IPS DF 6.9 (cell line): Measurements from ENCODE around the gene XRCC4.

ENCODE experiments used
- DNase-seq: peaks from one replicate; pipeline ENCODE4 v3.0.0-alpha.2; 2013; ENCODE audit warnings: low read depth, low spot score
- H3K27ac ChIP-seq: one replicate; pipeline ENCODE4 v1.5.1; 2013; ENCODE audit warnings: low read length, control low read depth
- H3K27me3 ChIP-seq: 2 replicates; pipeline ENCODE4 v1.6.1; 2013; ENCODE audit warnings: mild to moderate bottlenecking, low read length; ENCODE audit not compliant: control insufficient read depth, insufficient read depth
- H3K36me3 ChIP-seq: 2 replicates; pipeline ENCODE4 v1.6.1; 2013; ENCODE audit warnings: low read length; ENCODE audit not compliant: control insufficient read depth, insufficient read depth
- H3K4me1 ChIP-seq: 2 replicates; pipeline ENCODE4 v1.6.1; 2013; ENCODE audit warnings: low read length; ENCODE audit not compliant: control insufficient read depth, insufficient read depth
- H3K4me3 ChIP-seq: 2 replicates; pipeline ENCODE4 v1.5.1; 2013; ENCODE audit warnings: mild to moderate bottlenecking, low read length
- H3K9me3 ChIP-seq: 2 replicates; pipeline ENCODE4 v1.6.1; 2013; ENCODE audit warnings: low read length, inconsistent platforms; ENCODE audit not compliant: control insufficient read depth, insufficient read depth
- WGBS: extraction: QIAGEN DNeasy Blood & Tissue Kit; methylation state at CpG from one replicate; pipeline ENCODE4 v1.1.7; 2013; ENCODE audit warnings: mixed read lengths, missing lambda C conversion rate; ENCODE audit not compliant: insufficient read length, insufficient coverage; 5-methylcytosine and 5-hydroxymethylcytosine counted together

Gene XRCC4

DNA sequence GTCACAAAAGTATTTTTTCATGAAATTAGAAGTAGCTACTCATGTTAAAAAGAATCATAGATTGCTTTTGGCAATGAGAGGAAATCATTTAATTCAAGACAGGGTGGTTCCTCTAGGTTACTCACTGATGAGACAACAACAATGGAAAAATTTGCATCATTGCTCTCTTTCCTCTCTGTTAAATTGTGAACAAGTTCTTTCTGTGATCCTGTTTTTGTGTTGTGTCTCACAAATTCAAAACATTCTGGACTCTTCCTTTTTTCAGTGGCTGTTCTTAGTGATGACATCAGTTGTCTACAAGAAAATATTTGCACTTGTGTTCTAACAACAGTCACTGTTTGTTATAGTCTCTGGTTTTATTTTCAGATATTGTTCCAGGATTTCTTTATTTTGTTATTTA lies 95.3 kb downstream of the XRCC4 start:
- Histone ChIP-seq H3K9me3 (no peaks in the 10 kb centered on the region), H3K4me3 (no peak overlapping the region), H3K27ac (no peak overlapping the region), H3K4me1 (no peaks in the 10 kb centered on the region), H3K36me3 (no peaks in the 10 kb centered on the region), H3K27me3 (no peaks in the 10 kb centered on the region)
- DNase-seq: no peak

DNA sequence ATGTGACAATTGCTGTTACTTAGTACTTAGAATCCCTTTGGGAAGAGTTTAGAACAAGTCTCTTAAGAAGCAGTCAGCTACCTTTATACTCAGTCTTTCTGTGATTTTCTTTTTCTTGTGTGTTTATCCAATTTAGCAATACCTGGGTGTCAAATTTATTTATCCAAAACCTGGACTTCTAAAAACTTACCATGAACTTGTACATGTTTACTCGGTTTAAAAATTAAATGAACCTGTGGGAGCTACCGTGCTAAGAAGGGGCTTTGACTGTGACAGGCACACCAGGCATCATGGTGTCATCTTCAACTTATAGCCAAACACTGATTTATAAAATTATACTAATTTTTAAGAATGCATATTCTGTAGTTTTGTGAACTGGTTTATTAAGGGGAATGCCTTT lies 96.5 kb downstream of the XRCC4 start:
- Histone ChIP-seq H3K27me3 (no peaks in the 10 kb centered on the region), H3K4me3 (no peak overlapping the region), H3K27ac (no peak overlapping the region), H3K9me3 (no peaks in the 10 kb centered on the region), H3K4me1 (no peaks in the 10 kb centered on the region), H3K36me3 (no peaks in the 10 kb centered on the region)
- no CpG with 5 or more reads among the region's 2 CpGs for WGBS
- no peak for DNase-seq

DNA sequence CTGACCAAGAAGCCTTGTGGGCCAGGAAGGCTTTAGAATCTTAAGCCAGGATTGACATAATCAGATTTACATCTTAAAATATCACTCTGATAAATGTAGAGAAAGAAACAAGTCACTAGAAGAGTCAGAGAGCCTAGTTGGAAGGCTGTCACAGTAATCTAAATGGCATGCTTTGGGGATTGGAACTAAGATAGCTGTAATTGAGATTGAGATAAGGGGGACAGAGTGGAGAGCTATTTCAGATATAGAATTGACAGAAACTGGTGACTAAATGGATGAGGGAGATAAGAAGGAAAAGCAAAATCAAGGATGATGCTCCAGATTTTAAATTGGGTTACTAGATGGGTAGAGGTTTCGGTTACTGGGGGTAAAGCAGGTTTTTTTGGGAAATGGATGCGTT lies 100.5 kb downstream of the XRCC4 start:
- Histone ChIP-seq H3K27me3 (no peaks in the 10 kb centered on the region), H3K4me1 (no peaks in the 10 kb centered on the region), H3K4me3 (no peak overlapping the region), H3K36me3 (no peaks in the 10 kb centered on the region), H3K9me3 (no peaks in the 10 kb centered on the region), H3K27ac (no peak overlapping the region)
- 100% methylated on average over 2 of the region's 2 CpGs for WGBS
- no peak for DNase-seq

DNA sequence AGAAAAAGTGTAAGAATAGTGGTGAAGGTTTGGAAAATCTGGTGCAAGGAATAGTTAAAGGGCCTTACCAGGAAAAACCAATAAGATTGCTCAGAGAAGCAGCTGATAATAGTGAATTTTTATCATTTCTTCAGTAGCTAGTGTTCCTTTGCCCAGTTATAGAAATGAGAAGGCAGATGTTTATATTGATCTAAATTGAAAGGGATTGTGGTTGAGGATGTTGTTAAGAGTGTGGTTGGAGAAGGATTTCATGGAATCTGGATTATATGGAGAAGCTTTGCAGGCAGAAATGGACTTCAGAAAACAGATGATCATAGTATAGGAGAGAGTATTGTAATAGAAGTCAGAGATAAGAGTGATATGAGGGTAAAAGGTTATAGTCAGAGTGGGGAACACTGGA lies 102.6 kb downstream of the XRCC4 start:
- Histone ChIP-seq H3K36me3 (no peaks in the 10 kb centered on the region), H3K27me3 (no peaks in the 10 kb centered on the region), H3K4me1 (no peaks in the 10 kb centered on the region), H3K9me3 (no peaks in the 10 kb centered on the region), H3K27ac (no peak overlapping the region), H3K4me3 (no peak overlapping the region)
- DNase-seq: no peak

DNA sequence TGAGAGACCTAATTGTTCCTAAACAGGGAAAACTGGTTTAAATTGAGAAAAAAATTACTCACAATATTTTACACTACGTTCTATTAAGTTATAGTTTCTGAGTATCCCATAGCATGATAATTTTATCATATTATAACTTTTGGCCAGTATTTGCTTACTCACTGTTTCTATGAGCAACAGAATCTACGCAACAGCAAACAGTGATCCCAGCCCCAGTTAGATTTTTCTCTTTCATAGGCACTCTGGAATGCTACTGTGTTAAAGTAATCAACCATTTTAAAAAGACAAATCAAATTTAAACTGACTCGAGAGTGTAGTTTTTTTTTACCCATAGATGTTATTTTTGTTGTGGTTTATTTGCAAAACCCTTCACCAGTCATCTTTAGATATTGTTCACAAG lies 107.2 kb downstream of the XRCC4 start:
- Histone ChIP-seq H3K27me3 (no peaks in the 10 kb centered on the region), H3K4me3 (no peak overlapping the region)
- WGBS: no CpG with 5 or more reads among the region's 3 CpGs

DNA sequence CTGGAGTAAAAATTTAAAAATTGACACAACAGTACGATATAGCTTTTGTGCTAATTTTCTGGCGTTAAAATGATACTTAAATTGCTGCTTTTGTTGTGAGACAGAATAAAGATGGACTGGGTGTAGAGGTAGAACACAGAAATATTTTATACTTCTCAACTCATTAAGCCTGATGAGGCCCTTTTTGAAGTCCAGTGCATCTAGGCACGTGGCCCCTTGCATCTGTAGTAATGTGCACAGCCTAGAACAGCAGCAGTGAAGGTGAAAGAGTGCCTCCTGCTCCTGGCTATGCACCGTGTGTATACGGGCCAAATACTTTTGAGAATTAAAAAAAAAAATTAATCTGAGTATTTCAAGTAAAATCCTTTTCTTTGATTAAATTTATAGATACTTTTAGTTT lies 115.6 kb downstream of the XRCC4 start:
- Histone ChIP-seq H3K4me1 (no peaks in the 10 kb centered on the region), H3K36me3 (no peaks in the 10 kb centered on the region), H3K27ac (no peak overlapping the region), H3K9me3 (no peaks in the 10 kb centered on the region), H3K4me3 (no peak overlapping the region), H3K27me3 (no peaks in the 10 kb centered on the region)
- DNase-seq: no peak
- no CpG with 5 or more reads among the region's 5 CpGs for whole genome bisulfite sequencing

More for the DNA sequence above, 107.2 kb downstream of the XRCC4 start:
- no peak for DNase-seq
- H3K27ac ChIP-seq: no peak overlapping the region
- no peaks in the 10 kb centered on the region for H3K4me1 ChIP-seq
- H3K9me3 ChIP-seq: no peaks in the 10 kb centered on the region
- H3K36me3 ChIP-seq: no peaks in the 10 kb centered on the region

DNA sequence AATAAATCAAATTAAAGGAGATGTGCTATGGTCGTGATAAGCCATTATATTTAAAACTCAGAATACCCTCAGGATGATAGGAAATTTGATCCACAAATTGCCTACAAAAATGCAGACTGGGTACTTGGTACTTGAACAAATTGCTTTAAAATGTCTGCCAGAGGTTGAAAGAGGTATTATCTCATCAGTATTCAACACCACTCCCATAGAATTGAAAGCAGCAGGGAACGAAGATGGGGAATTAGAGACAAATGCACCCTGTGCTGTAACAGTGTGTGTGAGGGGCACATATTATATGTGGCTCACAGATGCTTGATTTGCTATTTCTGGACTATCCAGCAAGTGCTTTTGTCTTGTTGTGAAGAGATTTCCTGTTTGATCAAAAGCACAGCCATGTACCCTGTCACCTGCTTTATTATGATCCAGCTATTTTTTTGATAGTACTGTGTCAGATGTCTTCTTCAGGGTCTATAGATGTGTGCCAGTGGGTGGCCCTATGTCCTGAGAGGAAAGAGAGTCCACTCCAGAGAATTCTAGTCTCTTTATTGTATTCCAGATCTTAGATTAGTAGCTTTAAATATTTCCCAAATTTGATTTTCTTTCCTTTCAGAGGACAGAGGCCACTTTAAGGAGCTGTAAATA lies 120.1 kb downstream of the XRCC4 start:
- Histone ChIP-seq H3K9me3 (no peaks in the 10 kb centered on the region), H3K27me3 (no peaks in the 10 kb centered on the region), H3K27ac (no peak overlapping the region), H3K4me1 (no peaks in the 10 kb centered on the region), H3K4me3 (no peak overlapping the region), H3K36me3 (no peaks in the 10 kb centered on the region)
- no CpG with 5 or more reads among the region's 2 CpGs for WGBS
- no peak for DNase-seq

DNA sequence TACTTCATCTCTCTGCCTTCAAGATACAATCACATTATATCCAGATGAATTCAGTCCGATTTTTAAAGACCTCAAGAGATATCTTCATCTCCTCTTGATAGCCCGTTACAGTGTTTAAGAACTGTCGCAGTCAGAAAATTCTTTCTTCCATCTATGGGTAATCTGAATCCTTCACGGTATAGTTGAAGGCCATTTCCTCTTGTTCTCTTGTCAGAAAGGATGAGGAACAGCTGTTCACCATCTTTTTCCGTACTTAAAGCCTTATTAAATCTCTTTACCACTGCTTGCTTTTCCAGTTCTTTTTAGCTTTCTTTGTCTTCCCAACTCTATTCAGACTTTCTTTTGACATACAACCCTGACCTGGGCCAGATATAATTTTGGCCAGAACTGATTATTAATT lies 121.8 kb downstream of the XRCC4 start:
- Histone ChIP-seq H3K9me3 (no peaks in the 10 kb centered on the region), H3K4me1 (no peaks in the 10 kb centered on the region), H3K36me3 (no peaks in the 10 kb centered on the region), H3K4me3 (no peak overlapping the region), H3K27me3 (no peaks in the 10 kb centered on the region), H3K27ac (no peak overlapping the region)
- WGBS: no CpG with 5 or more reads among the region's 5 CpGs
- DNase-seq: no peak

DNA sequence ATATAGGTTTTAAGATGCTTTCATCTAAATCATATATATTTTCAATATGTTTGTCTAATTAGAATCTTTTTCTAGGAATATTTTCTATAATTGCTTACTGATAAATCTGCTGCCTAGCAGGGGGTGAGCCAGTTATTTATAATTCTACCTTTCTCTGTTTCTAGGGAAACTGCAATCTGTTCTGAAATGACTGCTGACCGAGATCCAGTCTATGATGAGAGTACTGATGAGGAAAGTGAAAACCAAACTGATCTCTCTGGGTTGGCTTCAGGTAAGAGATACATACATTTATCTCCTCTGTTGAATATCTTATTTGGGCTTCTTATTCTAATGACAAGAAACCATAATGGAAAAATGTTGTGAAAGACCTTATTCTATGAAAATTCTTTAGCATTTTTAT lies 127.3 kb downstream of the XRCC4 start:
- no peak overlapping the region for H3K4me3 ChIP-seq
- H3K4me1 ChIP-seq: no peaks in the 10 kb centered on the region
- WGBS: no CpG with 5 or more reads among the region's 1 CpG
- H3K9me3 ChIP-seq: no peaks in the 10 kb centered on the region
- H3K36me3 ChIP-seq: no peaks in the 10 kb centered on the region
- no peak for DNase-seq
- no peak overlapping the region for H3K27ac ChIP-seq
- no peaks in the 10 kb centered on the region for H3K27me3 ChIP-seq

DNA sequence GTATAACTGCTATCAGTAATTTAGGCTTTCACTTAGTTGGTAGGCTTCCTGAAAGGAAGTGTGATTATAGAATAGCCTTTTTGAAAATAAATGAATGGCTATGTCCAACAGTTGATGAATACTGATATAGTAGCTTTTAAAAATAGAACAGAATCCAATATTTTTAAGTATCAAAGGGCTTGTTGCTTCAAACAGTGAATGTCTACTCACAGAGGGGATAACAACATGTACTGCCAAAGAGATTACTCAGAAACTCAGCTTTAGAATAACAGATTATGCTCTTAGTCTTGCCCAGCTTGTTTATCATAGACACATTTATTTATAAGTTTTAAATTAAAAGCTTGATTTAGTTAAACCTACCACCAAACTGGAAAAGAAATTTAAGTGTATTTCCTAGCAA lies 132.6 kb downstream of the XRCC4 start:
- Histone ChIP-seq H3K27ac (no peak overlapping the region), H3K4me1 (peaks cover 1% of the 10 kb centered on the region; the same call in 1 of the 2 replicates), H3K36me3 (no peaks in the 10 kb centered on the region), H3K4me3 (no peak overlapping the region), H3K9me3 (no peaks in the 10 kb centered on the region), H3K27me3 (no peaks in the 10 kb centered on the region)
- no peak for DNase-seq

DNA sequence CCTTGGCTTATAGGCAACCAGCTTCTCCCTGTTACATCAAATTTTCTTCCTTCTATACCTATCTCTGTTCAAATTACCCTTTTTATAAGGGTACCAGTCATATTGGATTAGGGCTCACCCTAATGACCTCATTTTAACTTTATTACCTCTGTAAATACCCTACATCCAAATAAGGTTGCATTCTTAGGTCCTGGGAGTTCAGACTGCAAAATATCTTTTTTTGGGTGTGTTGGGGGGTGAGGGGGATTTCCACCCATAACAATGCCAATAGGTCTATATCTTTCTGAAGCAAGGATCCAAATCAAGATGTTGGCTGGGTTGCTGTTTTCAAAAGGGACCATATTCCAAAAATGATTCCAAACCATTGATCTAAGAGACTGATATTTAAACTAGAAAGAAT lies 141.7 kb downstream of the XRCC4 start:
- no peak overlapping the region for H3K4me3 ChIP-seq
- no peaks in the 10 kb centered on the region for H3K27me3 ChIP-seq
- H3K9me3 ChIP-seq: no peaks in the 10 kb centered on the region
- no peak for DNase-seq
- no peaks in the 10 kb centered on the region for H3K36me3 ChIP-seq
- no peak overlapping the region for H3K27ac ChIP-seq
- no peaks in the 10 kb centered on the region for H3K4me1 ChIP-seq
